Tibial artery (tissue), 4 donors: ENCODE results near the gene TAB2.
"Not testable (repeated sequence)": the region's sequence is repeated elsewhere in the genome, so short reads cannot be mapped to it uniquely, and the experiment has no call there.

ENCODE experiments used
- DNase-seq, 2 donors: peaks; one replicate each; pipeline ENCODE4 v3.0.0-alpha.2; 2019
- H3K27ac ChIP-seq, 2 donors: fragments of 200-600 bp; sonication (generic) in 1 of 2; 1 replicate in 1 of 2; 2 replicates in 1 of 2; pipeline ENCODE4 v1.5.1; 2018 to 2019; ENCODE audit warnings: mild to moderate bottlenecking in 1 of 2
- H3K27me3 ChIP-seq, 2 donors: fragments of 200-600 bp; sonication (generic) in 1 of 2; one replicate each; pipeline versions ENCODE4 v1.5.1 to v1.6.0; 2016 to 2019
- H3K36me3 ChIP-seq, 3 donors: fragments of 200-600 bp; sonication (generic) in 2 of 3; one replicate each; pipeline ENCODE4 v1.5.1; 2016 to 2019; ENCODE audit warnings: mild to moderate bottlenecking in 2 of 3
- H3K4me1 ChIP-seq, 4 donors: fragments of 200-600 bp; sonication (generic) in 2 of 4; 1 replicate in 3 of 4; 2 replicates in 1 of 4; pipeline ENCODE4 v1.5.1; 2016 to 2019
- H3K4me3 ChIP-seq, 2 donors: fragments of 200-600 bp; sonication (generic) in 1 of 2; 1 replicate in 1 of 2; 2 replicates in 1 of 2; pipeline ENCODE4 v1.5.1; 2018 to 2019; ENCODE audit warnings: mild to moderate bottlenecking in 2 of 2
- H3K9me3 ChIP-seq, 3 donors: fragments of 200-600 bp; sonication (generic) in 1 of 3; one replicate each; pipeline ENCODE4 v1.5.1; 2016 to 2019
- CTCF ChIP-seq, 2 experiments: fragments of 200-600 bp in 1 of 2; fragments of 450-650 bp in 1 of 2; IDR thresholded peaks; one replicate each; pipeline ENCODE4 v1.5.1; 2017 to 2019; ENCODE audit warnings: antibody characterized with exemption in 2 of 2, mild to moderate bottlenecking in 1 of 2, moderate library complexity in 1 of 2
- intact Hi-C: fragments of 100-400 bp; cut with DNase I; formaldehyde crosslinking; loops from one replicate; pipeline ENCODE4 v1.15.0; 2023; ENCODE audit warnings: low total_unique reads

Gene TAB2

DNA sequence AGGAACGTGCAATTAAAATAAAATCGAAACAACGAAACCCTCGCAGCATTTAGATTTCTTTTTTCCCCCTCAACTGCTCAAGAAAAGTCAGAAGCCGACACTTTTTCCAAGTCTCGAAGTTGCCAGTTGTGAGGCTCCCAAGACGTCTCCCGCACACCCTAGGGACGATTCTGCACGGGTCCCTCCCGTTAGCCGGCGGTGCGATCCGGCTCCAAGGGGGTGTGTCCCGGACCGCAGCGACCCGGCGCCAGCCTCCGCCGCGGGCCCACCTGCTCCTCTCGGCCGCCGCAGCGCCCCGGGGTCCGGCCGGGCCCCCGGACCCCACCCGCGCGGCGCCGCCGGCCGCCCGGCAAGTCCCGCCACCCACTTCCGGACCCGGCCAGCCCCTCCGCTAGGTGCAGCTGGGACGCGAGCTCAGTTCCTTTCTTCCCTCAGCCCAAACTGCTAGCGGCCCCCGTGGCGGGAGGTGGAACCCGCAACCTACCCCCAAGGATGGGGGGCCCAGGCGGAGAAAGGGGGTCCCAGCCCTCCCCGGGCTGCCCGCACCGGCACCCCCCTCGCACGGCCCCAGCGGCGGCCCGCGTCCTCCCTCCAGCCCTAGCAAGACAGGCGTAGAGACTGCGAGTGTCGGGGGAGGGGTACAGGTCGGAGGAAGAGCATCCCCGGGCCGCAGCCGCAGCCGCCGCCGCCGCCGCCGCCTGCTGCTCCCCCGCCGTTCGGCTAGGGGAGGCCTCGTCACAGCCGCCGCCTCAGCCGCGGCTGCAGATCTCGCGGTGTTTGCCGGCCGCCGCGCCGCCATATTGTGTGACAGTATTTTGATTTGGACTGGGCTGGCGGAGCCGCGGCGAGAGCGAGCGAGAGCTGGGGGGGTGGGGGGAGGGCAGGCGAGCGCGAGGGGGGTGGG, 520 bp upstream of the TAB2 start:
- Histone ChIP-seq H3K9me3 (no peaks in the 10 kb centered on the region), H3K4me1 (peaks cover 0 to 24% (median 13%) of the 10 kb centered on the region in 4 donors), H3K27me3 (peaks cover 0 to 4% of the 10 kb centered on the region in 2 donors), H3K36me3 (no peaks in the 10 kb centered on the region), H3K4me3 (peak overlapping the region; percentile 72 to 97), H3K27ac (peak overlapping the region; percentile 97 to 98)
- DNase-seq = peak; percentile 90 to 94
- intact Hi-C loops = no loop called here
- peak in 1 of 2 experiments; percentile 30 for TF ChIP-seq CTCF (IDR thresholded peaks at IDR 0.05)

- Histone ChIP-seq H3K9me3 (no peaks in the 10 kb centered on the region), H3K27ac (peak overlapping the region; percentile 97 to 98), H3K27me3 (no peaks in the 10 kb centered on the region), H3K36me3 (no peaks in the 10 kb centered on the region), H3K4me3 (peak overlapping the region; percentile 72 to 97), H3K4me1 (peaks cover 0 to 41% (median 13%) of the 10 kb centered on the region in 4 donors)
- no peak for TF ChIP-seq CTCF (IDR thresholded peaks at IDR 0.05)
- intact Hi-C loops = no loop called here
- DNase-seq = no peak
Observed at GRCh38 chr6:149318581-149319286, 1.2 kb downstream of the TAB2 start.

GRCh38 chr6:149319422-149319821, 1.9 kb downstream of the TAB2 start:
- intact Hi-C loops = no loop called here
- no peak for TF ChIP-seq CTCF (IDR thresholded peaks at IDR 0.05)
- no peak for DNase-seq
- Histone ChIP-seq H3K27me3 (no peaks in the 10 kb centered on the region), H3K4me3 (peak overlapping the region; percentile 72 to 97), H3K27ac (peak overlapping the region; percentile 8 to 97), H3K9me3 (no peaks in the 10 kb centered on the region), H3K36me3 (no peaks in the 10 kb centered on the region), H3K4me1 (peaks cover 0 to 47% (median 14%) of the 10 kb centered on the region in 4 donors)

DNA sequence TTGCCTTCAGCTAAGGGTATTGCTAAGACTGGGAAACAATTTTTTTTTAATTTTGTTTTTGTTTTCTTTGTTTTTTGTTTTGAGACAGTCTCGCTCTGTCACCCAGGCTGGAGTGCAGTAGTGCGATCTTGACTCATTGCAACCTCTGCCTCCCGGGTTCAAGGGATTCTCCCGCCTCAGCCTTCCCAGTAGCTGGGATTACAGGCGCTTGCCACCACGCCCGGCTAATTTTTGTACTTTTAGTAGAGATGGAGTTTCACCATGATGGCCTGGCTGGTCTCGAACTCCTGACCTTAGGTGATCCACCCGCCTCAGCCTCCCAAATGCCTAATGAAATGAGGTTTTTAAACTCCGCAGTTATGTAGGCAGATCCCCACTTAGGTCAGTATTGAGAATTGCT, 2.5 kb downstream of the TAB2 start:
- H3K27me3 ChIP-seq, H3K4me3 ChIP-seq, H3K9me3 ChIP-seq, DNase-seq, H3K36me3 ChIP-seq, intact Hi-C loops: not testable (repeated sequence)
- Histone ChIP-seq H3K27ac (peak overlapping the region; percentile 8 to 97), H3K4me1 (peaks cover 0 to 53% (median 17%) of the 10 kb centered on the region in 4 donors)

DNA sequence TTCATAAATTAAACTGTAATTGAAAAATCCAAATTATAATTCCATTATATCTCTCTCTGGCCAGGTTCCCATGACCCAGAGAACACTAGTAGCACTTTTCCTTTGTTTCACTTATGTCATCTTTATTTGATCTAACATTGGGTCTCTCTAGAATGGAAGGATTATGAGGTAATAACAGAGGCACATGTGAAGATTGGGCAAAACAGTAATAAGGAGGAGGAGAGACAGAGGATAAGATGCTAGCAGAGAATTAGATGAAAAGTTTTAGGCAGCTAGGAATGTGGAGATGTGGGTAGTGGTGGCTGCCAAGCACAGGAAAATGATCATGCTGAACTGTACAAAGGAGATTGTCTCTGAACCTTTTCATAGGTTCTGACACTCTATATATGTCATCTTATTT, 3.3 kb downstream of the TAB2 start:
- peak overlapping the region in 1 of 2 donors; percentile 97 for H3K27ac ChIP-seq
- H3K27me3 ChIP-seq = no peaks in the 10 kb centered on the region
- DNase-seq = no peak
- H3K9me3 ChIP-seq = no peaks in the 10 kb centered on the region
- peaks cover 0 to 61% (median 17%) of the 10 kb centered on the region in 4 donors for H3K4me1 ChIP-seq
- no peak overlapping the region for H3K4me3 ChIP-seq
- H3K36me3 ChIP-seq = no peaks in the 10 kb centered on the region
- no peak for TF ChIP-seq CTCF (IDR thresholded peaks at IDR 0.05)
- intact Hi-C loops = no loop called here

GRCh38 chr6:149323353-149323752, 5.8 kb downstream of the TAB2 start:
- no peak for TF ChIP-seq CTCF (IDR thresholded peaks at IDR 0.05)

More at GRCh38 chr6:149323353-149323752, 5.8 kb downstream of the TAB2 start:
- intact Hi-C loops = no loop called here
- Histone ChIP-seq H3K27me3 (no peaks in the 10 kb centered on the region), H3K36me3 (no peaks in the 10 kb centered on the region), H3K4me1 (peaks cover 0 to 85% (median 17%) of the 10 kb centered on the region in 4 donors), H3K4me3 (no peak overlapping the region), H3K27ac (peak overlapping the region in 1 of 2 donors; percentile 97), H3K9me3 (no peaks in the 10 kb centered on the region)
- no peak for DNase-seq
